Adrenal gland (tissue), 5 donors: Measurements from ENCODE around the gene TBX1.

Source experiments
- CTCF ChIP-seq, 6 experiments: fragments of 450-650 bp in 4 of 6; fragments of 200-600 bp in 2 of 6; sonication (generic) in 1 of 6; IDR thresholded peaks; 1 replicate in 5 of 6; 2 replicates in 1 of 6; pipeline versions ENCODE4 v1.5.1 to v1.8.0; 2016 to 2021; ENCODE audit warnings: antibody characterized with exemption in 6 of 6, mild to moderate bottlenecking in 2 of 6, moderate library complexity in 1 of 6
- POLR2A ChIP-seq, 2 donors: fragments of 450-650 bp; IDR thresholded peaks; one replicate each; pipeline ENCODE4 v1.6.1; 2017; ENCODE audit warnings: antibody characterized with exemption in 2 of 2, mild to moderate bottlenecking in 2 of 2, moderate library complexity in 1 of 2
- donor health status: DM: no; HTN: no; CAD: no.

GRCh38 chr22:19758896-19759426 is 1.6 kb upstream of the TBX1 start:
- TF ChIP-seq CTCF (IDR thresholded peaks at IDR 0.05) (no peak), POLR2A (IDR thresholded peaks at IDR 0.05) (no peak)
